Cardiac ventricle fibroblast (primary cell): ENCODE measurements around the gene TNFSF4. TPM values are rescaled to one million over a fixed set of nuclear protein-coding genes. Genes with fewer than 3 reads are reported as not detected.

Experiments
- total RNA-seq: library from RNA; depleted of rRNA; stranded (reverse); fragments of >200 nt; gene quantifications from 2 replicates; pipeline ENCODE4 v1.2.3, GENCODE V29; 2015

The TNFSF4 gene
- 0.37 and 2.0 TPM in 2 replicates for total RNA-seq

GRCh38 chr1:173206816-173207568 lies at the start of gene TNFSF4:
TNFSF4 (minus strand) TSS chr1:173207331; CDS start chr1:173207176, 155 bp downstream.

Other genes with a start within 250 kb of the TNFSF4 start
- gene TNFSF18, start 156.4 kb downstream of the TNFSF4 start, total RNA-seq, result 0.15 TPM in 1 of 2 replicates, not detected in the other